Measurements from ENCODE around the gene RPL13A. TPM values are rescaled to one million over a fixed set of nuclear protein-coding genes. Genes with fewer than 3 reads are reported as not detected.
A peak's percentile ranks its signal among the peaks of the same experiment; 100 is the strongest.

The RPL13A gene
- total and polyA plus RNA-seq, 2 of the 13 experiments (the other 11 are each of a cell fraction or from before 2014, with no cell fraction given): 2,601 to 3,407 TPM

DNA sequence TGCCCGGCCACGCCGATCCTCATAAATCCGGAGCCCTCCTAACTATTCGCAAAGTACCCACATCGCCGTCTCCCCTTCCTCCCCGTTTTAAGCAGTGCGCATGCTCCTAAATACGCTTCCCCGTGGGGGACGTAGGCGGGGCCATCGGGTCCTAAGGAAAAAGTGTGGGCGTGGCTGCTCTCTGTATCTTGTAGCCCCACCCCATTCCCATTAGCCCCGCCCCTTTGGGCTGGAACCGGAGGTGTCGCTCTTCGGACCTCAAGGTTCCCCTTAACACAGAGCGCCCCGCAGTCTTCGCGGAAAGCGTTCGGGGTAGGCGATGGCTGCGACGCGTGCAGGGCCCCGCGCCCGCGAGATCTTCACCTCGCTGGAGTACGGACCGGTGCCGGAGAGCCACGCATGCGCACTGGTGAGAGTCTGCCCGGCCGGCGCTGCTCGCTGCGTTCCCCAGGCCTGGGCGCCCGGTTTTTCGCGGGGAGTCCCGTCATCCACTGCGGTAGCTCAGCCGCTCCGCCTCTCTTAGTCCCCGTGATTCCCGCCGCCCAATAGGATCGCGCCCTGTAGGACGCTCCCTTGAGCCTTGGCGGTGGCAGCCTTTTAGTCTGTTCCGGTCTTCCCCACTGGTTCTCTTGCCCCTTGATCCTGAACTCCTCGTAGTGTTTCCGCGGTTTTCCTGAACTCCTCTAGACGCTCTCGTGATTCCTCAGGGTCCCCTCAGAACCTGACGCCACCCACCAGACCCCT lies 34.2 kb upstream of the RPL13A start, which contains the start of gene ALDH16A1 (continued):
- no peak for TF ChIP-seq SMAD3 (CRISPR knock-in tag; IDR thresholded peaks at IDR 0.05)
- no peak for TF ChIP-seq ZNF484 (CRISPR knock-in tag; IDR thresholded peaks at IDR 0.05; ENCODE audit: borderline replicate concordance, low read depth)
- TF ChIP-seq, protein P1, sequence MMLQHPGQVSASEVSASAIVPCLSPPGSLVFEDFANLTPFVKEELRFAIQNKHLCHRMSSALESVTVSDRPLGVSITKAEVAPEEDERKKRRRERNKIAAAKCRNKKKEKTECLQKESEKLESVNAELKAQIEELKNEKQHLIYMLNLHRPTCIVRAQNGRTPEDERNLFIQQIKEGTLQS (CRISPR knock-in tag; IDR thresholded peaks at IDR 0.05): no peak
- TF ChIP-seq RFXANK (CRISPR knock-in tag; IDR thresholded peaks at IDR 0.05): no peak; the same call in 1 of the 2 replicates
- TF ChIP-seq HOXA3 (CRISPR knock-in tag; IDR thresholded peaks at IDR 0.05): peak; percentile 46
- no peak for TF ChIP-seq IKZF1 (IDR thresholded peaks at IDR 0.05)
- no peak for TF ChIP-seq ZNF326 (CRISPR knock-in tag; IDR thresholded peaks at IDR 0.05; ENCODE audit: borderline replicate concordance)
- no peak for TF ChIP-seq ZNF670 (CRISPR knock-in tag; IDR thresholded peaks at IDR 0.05; ENCODE audit: borderline replicate concordance)
- TF ChIP-seq ZNF564 (CRISPR knock-in tag; IDR thresholded peaks at IDR 0.05): no peak
- TF ChIP-seq ZNF264 (CRISPR knock-in tag; IDR thresholded peaks at IDR 0.05): peak; percentile 48; the same call in 1 of the 2 replicates
- TF ChIP-seq ZNF431 (CRISPR knock-in tag; IDR thresholded peaks at IDR 0.05; ENCODE audit: borderline replicate concordance, low read depth): peak; percentile 35; the same call in 1 of the 2 replicates
- TF ChIP-seq GABPB1 (CRISPR knock-in tag; IDR thresholded peaks at IDR 0.05): peak; percentile 87
- TF ChIP-seq, protein P2, sequence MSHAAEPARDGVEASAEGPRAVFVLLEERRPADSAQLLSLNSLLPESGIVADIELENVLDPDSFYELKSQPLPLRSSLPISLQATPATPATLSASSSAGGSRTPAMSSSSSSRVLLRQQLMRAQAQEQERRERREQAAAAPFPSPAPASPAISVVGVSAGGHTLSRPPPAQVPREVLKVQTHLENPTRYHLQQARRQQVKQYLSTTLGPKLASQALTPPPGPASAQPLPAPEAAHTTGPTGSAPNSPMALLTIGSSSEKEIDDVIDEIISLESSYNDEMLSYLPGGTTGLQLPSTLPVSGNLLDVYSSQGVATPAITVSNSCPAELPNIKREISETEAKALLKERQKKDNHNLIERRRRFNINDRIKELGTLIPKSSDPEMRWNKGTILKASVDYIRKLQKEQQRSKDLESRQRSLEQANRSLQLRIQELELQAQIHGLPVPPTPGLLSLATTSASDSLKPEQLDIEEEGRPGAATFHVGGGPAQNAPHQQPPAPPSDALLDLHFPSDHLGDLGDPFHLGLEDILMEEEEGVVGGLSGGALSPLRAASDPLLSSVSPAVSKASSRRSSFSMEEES (CRISPR knock-in tag; IDR thresholded peaks at IDR 0.05): peak; percentile 36; the same call in 1 of the 2 replicates
- TF ChIP-seq, protein P3, sequence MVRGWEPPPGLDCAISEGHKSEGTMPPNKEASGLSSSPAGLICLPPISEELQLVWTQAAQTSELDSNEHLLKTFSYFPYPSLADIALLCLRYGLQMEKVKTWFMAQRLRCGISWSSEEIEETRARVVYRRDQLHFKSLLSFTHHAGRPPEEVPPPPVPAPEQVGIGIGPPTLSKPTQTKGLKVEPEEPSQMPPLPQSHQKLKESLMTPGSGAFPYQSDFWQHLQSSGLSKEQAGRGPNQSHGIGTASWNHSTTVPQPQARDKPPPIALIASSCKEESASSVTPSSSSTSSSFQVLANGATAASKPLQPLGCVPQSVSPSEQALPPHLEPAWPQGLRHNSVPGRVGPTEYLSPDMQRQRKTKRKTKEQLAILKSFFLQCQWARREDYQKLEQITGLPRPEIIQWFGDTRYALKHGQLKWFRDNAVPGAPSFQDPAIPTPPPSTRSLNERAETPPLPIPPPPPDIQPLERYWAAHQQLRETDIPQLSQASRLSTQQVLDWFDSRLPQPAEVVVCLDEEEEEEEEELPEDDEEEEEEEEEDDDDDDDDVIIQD (CRISPR knock-in tag; IDR thresholded peaks at IDR 0.05; ENCODE audit: low read depth): no peak; the same call in 1 of the 2 replicates
- peak; percentile 49; the same call in 1 of the 2 replicates for TF ChIP-seq ATF7-NPFF (CRISPR knock-in tag; IDR thresholded peaks at IDR 0.05; ENCODE audit: low read depth)
- TF ChIP-seq FOXA3 (CRISPR knock-in tag; IDR thresholded peaks at IDR 0.05): 0 out of 2 replicates have a peak, but pooled peaks have one; percentile 2
- no peak; the same call in 1 of the 2 replicates for TF ChIP-seq ZNF558 (CRISPR knock-in tag; IDR thresholded peaks at IDR 0.05; ENCODE audit: borderline replicate concordance)
- TF ChIP-seq MEIS2 (CRISPR knock-in tag; IDR thresholded peaks at IDR 0.05): no peak
- TF ChIP-seq, protein P4, sequence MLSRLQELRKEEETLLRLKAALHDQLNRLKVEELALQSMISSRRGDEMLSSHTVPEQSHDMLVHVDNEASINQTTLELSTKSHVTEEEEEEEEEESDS (CRISPR knock-in tag; IDR thresholded peaks at IDR 0.05; ENCODE audit: borderline replicate concordance): no peak
- no peak for TF ChIP-seq TP53 (CRISPR knock-in tag; conservative IDR thresholded peaks at IDR 0.05)
- no peak for TF ChIP-seq LCORL (IDR thresholded peaks at IDR 0.05)
- peak; percentile 27; the same call in 1 of the 2 replicates for TF ChIP-seq LCORL (CRISPR knock-in tag; IDR thresholded peaks at IDR 0.05)
- no peak for TF ChIP-seq NR3C1 (CRISPR knock-in tag; IDR thresholded peaks at IDR 0.05)
- TF ChIP-seq SP2 (CRISPR knock-in tag; IDR thresholded peaks at IDR 0.05): peak; percentile 48; the same call in 1 of the 2 replicates
- TF ChIP-seq, protein P5, sequence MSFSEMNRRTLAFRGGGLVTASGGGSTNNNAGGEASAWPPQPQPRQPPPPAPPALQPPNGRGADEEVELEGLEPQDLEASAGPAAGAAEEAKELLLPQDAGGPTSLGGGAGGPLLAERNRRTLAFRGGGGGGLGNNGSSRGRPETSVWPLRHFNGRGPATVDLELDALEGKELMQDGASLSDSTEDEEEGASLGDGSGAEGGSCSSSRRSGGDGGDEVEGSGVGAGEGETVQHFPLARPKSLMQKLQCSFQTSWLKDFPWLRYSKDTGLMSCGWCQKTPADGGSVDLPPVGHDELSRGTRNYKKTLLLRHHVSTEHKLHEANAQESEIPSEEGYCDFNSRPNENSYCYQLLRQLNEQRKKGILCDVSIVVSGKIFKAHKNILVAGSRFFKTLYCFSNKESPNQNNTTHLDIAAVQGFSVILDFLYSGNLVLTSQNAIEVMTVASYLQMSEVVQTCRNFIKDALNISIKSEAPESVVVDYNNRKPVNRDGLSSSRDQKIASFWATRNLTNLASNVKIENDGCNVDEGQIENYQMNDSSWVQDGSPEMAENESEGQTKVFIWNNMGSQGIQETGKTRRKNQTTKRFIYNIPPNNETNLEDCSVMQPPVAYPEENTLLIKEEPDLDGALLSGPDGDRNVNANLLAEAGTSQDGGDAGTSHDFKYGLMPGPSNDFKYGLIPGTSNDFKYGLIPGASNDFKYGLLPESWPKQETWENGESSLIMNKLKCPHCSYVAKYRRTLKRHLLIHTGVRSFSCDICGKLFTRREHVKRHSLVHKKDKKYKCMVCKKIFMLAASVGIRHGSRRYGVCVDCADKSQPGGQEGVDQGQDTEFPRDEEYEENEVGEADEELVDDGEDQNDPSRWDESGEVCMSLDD (CRISPR knock-in tag; IDR thresholded peaks at IDR 0.05; ENCODE audit: borderline replicate concordance): peak; percentile 25; the same call in 1 of the 2 replicates
- TF ChIP-seq KMT2B (CRISPR knock-in tag; IDR thresholded peaks at IDR 0.05): no peak; the same call in 1 of the 2 replicates

All from HepG2 (cell line).